ENCODE measurements around the gene SCP2D1. TPM values are rescaled to one million over a fixed set of nuclear protein-coding genes. Genes with fewer than 3 reads are reported as not detected.

Gene SCP2D1
- total and polyA plus RNA-seq, 2 experiments from 2014 or later: not detected

- H3K27me3 ChIP-seq: peaks cover 7% of the 10 kb centered on the region
- H3K27ac ChIP-seq: no peak overlapping the region
- no peak for DNase-seq (ENCODE audit: low read depth in 1 of 2, low spot score in 1 of 2)
- no peaks in the 10 kb centered on the region for H3K4me1 ChIP-seq (ENCODE audit: low read depth)
- H3K9me3 ChIP-seq (ENCODE audit: low read depth): no peaks in the 10 kb centered on the region
- no peak overlapping the region for H3K4me3 ChIP-seq
- no peaks in the 10 kb centered on the region for H3K36me3 ChIP-seq
- TF ChIP-seq, protein P1, sequence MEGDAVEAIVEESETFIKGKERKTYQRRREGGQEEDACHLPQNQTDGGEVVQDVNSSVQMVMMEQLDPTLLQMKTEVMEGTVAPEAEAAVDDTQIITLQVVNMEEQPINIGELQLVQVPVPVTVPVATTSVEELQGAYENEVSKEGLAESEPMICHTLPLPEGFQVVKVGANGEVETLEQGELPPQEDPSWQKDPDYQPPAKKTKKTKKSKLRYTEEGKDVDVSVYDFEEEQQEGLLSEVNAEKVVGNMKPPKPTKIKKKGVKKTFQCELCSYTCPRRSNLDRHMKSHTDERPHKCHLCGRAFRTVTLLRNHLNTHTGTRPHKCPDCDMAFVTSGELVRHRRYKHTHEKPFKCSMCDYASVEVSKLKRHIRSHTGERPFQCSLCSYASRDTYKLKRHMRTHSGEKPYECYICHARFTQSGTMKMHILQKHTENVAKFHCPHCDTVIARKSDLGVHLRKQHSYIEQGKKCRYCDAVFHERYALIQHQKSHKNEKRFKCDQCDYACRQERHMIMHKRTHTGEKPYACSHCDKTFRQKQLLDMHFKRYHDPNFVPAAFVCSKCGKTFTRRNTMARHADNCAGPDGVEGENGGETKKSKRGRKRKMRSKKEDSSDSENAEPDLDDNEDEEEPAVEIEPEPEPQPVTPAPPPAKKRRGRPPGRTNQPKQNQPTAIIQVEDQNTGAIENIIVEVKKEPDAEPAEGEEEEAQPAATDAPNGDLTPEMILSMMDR (IDR thresholded peaks at IDR 0.05; ENCODE audit: low read depth, low read length): no peak
Measured at GRCh38 chr20:18853946-18854646, 40.5 kb downstream of the SCP2D1 start.

GRCh38 chr20:18855882-18856281 is 42.3 kb downstream of the SCP2D1 start:
- Histone ChIP-seq H3K4me3 (no peak overlapping the region), H3K9me3 (ENCODE audit: low read depth) (no peaks in the 10 kb centered on the region), H3K27ac (no peak overlapping the region), H3K4me1 (ENCODE audit: low read depth) (no peaks in the 10 kb centered on the region), H3K27me3 (peaks cover 5% of the 10 kb centered on the region), H3K36me3 (no peaks in the 10 kb centered on the region)
- DNase-seq (ENCODE audit: low read depth in 1 of 2, low spot score in 1 of 2): no peak
- TF ChIP-seq, protein P1 (IDR thresholded peaks at IDR 0.05; ENCODE audit: low read depth, low read length): no peak

- Histone ChIP-seq H3K4me3 (no peak overlapping the region), H3K9me3 (ENCODE audit: low read depth) (no peaks in the 10 kb centered on the region), H3K4me1 (ENCODE audit: low read depth) (no peaks in the 10 kb centered on the region), H3K36me3 (no peaks in the 10 kb centered on the region), H3K27me3 (peaks cover 5% of the 10 kb centered on the region), H3K27ac (no peak overlapping the region)
- TF ChIP-seq, protein P1 (IDR thresholded peaks at IDR 0.05; ENCODE audit: low read depth, low read length): no peak
- no peak for DNase-seq (ENCODE audit: low read depth in 1 of 2, low spot score in 1 of 2)
Measured at GRCh38 chr20:18856873-18857272, 43.3 kb downstream of the SCP2D1 start.

GRCh38 chr20:18857640-18858039 is 44.1 kb downstream of the SCP2D1 start:
- H3K9me3 ChIP-seq (ENCODE audit: low read depth): no peaks in the 10 kb centered on the region
- TF ChIP-seq, protein P1 (IDR thresholded peaks at IDR 0.05; ENCODE audit: low read depth, low read length): no peak
- no peaks in the 10 kb centered on the region for H3K36me3 ChIP-seq
- peaks cover 5% of the 10 kb centered on the region for H3K27me3 ChIP-seq
- no peaks in the 10 kb centered on the region for H3K4me1 ChIP-seq (ENCODE audit: low read depth)
- H3K27ac ChIP-seq: no peak overlapping the region
- no peak for DNase-seq (ENCODE audit: low read depth in 1 of 2, low spot score in 1 of 2)
- H3K4me3 ChIP-seq: no peak overlapping the region

DNA sequence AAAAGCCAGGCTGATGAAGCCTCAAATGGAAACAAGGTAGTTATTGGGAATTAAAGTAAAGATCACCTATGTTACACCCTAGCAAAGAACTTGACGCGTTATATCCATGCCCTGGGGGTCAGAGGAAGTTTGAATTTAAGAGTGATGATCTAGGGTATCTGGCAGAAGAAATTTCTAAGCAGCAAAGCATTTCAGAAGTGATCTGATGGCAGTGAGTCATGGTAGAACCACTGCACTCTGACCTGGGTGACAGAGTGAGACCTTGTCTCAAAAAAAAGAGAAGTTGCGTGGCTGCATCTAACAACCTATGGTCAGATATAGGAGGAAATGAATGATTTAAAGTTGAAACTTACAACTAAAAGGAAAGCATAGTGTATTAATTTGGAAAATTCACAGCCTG is 45.2 kb downstream of the SCP2D1 start:
- no peak for DNase-seq (ENCODE audit: low read depth in 1 of 2, low spot score in 1 of 2)
- Histone ChIP-seq H3K4me3 (no peak overlapping the region), H3K9me3 (ENCODE audit: low read depth) (no peaks in the 10 kb centered on the region), H3K27ac (no peak overlapping the region), H3K4me1 (ENCODE audit: low read depth) (no peaks in the 10 kb centered on the region), H3K27me3 (peaks cover 5% of the 10 kb centered on the region), H3K36me3 (no peaks in the 10 kb centered on the region)
- TF ChIP-seq, protein P1 (IDR thresholded peaks at IDR 0.05; ENCODE audit: low read depth, low read length): no peak

Other genes with a start within 250 kb of the SCP2D1 start
- 152 and 213 TPM in 2 replicates for gene SMIM26, start 246.4 kb upstream of the SCP2D1 start, total RNA-seq
- gene SMIM26, start 246.4 kb upstream of the SCP2D1 start, polyA plus RNA-seq: 158 and 167 TPM in 2 replicates
- gene DTD1, start 225.7 kb upstream of the SCP2D1 start, total RNA-seq: 62.8 and 66.4 TPM in 2 replicates
- gene DTD1, start 225.7 kb upstream of the SCP2D1 start, polyA plus RNA-seq: 59.6 and 71.6 TPM in 2 replicates